GM23248 (cell line): ENCODE results near the gene FCGBP.

Experiments
- EZH2 ChIP-seq: fragments of 200-600 bp; sonication (generic); IDR thresholded peaks from 2 replicates; pipeline ENCODE4 v1.6.1; 2018; ENCODE audit warnings: antibody characterized with exemption, mild to moderate bottlenecking; ENCODE audit not compliant: insufficient read depth, poor library complexity, severe bottlenecking
- EZH2phosphoT487 ChIP-seq: fragments of 200-600 bp; sonication (generic); IDR thresholded peaks from 2 replicates; pipeline ENCODE4 v1.6.1; 2018; ENCODE audit warnings: antibody characterized with exemption, moderate library complexity, mild to moderate bottlenecking, low read depth; ENCODE audit not compliant: insufficient read depth

- no peak for TF ChIP-seq EZH2
- TF ChIP-seq EZH2phosphoT487, result no peak
These were observed 16.7 kb upstream of the FCGBP start for GRCh38 chr19:39951065-39951650.
